MCF 10A (cell line): Measurements from ENCODE around the gene COQ8B. TPM values are rescaled to one million over a fixed set of nuclear protein-coding genes. Genes with fewer than 3 reads are reported as not detected.
A peak's percentile ranks its signal among the peaks of the same experiment; 100 is the strongest.

Experiments used
- BruUV-seq: library from RNA; stranded (reverse); fragments of 400-500 nt; replicated peaks from 2 replicates; lab custom pipeline; 2021; lab: Mats Ljungman, UMichigan
- CTCF ChIA-PET: fragments of 300-600 bp; sonication (Branson Sonifier 250); formaldehyde crosslinking; extraction: SDS; loops from one replicate; lab custom pipeline; 2021; ENCODE audit warnings: antibody characterized with exemption, inconsistent platforms; lab: Yijun Ruan, JAX
- POLR2A ChIA-PET: fragments of 300-600, 350-650 bp; sonication (Branson Sonifier 250); formaldehyde crosslinking; extraction: SDS; loops from one replicate; lab custom pipeline; 2020; ENCODE audit warnings: antibody characterized with exemption, inconsistent platforms; lab: Yijun Ruan, JAX
- DNase-seq: peaks from one replicate; pipeline ENCODE4 v3.0.0-alpha.2; 2018; ENCODE audit not compliant: unreplicated experiment
- H3K27ac Mint-ChIP-seq: one replicate; pipeline ENCODE4 v1.8.0; 2022; ENCODE audit warnings: mild to moderate bottlenecking, low read depth, mixed read lengths; ENCODE audit not compliant: unreplicated experiment
- H3K27me3 Mint-ChIP-seq: one replicate; pipeline ENCODE4 v1.8.0; 2022; ENCODE audit warnings: mixed read lengths; ENCODE audit not compliant: insufficient read depth, unreplicated experiment
- H3K36me3 Mint-ChIP-seq: one replicate; pipeline ENCODE4 v1.8.0; 2022; ENCODE audit warnings: mild to moderate bottlenecking, moderate library complexity, mixed read lengths; ENCODE audit not compliant: insufficient read depth, unreplicated experiment
- H3K4me1 Mint-ChIP-seq: one replicate; pipeline ENCODE4 v1.8.0; 2022; ENCODE audit warnings: mixed read lengths; ENCODE audit not compliant: insufficient read depth, unreplicated experiment
- H3K4me3 Mint-ChIP-seq: one replicate; pipeline ENCODE4 v1.8.0; 2022; ENCODE audit warnings: mild to moderate bottlenecking, moderate library complexity, mixed read lengths; ENCODE audit not compliant: unreplicated experiment
- H3K9me3 Mint-ChIP-seq: one replicate; pipeline ENCODE4 v1.8.0; 2022; ENCODE audit warnings: mixed read lengths; ENCODE audit not compliant: unreplicated experiment
- intact Hi-C: fragments of 100-400 bp; cut with micrococcal nuclease; formaldehyde crosslinking; loops from 2 replicates; pipeline ENCODE4 v1.14.1; 2022
- total RNA-seq: library from RNA; stranded (reverse); gene quantifications from 2 replicates; pipeline ENCODE4 v1.2.3, GENCODE V29; 2022
- TF ChIP-seq, protein P1 (sequence below): fragments of 200-600 bp; IDR thresholded peaks from one replicate; pipeline ENCODE4 v1.8.0; 2022; ENCODE audit warnings: antibody characterized with exemption, mild to moderate bottlenecking; ENCODE audit not compliant: unreplicated experiment

COQ8B gene
- total RNA-seq, 1 experiment from 2014 or later: 46.7 TPM

- Mint-ChIP-seq H3K27me3 (no peaks in the 10 kb centered on the region), H3K4me1 (peaks cover 18% of the 10 kb centered on the region), H3K36me3 (peaks cover 14% of the 10 kb centered on the region), H3K4me3 (no peak overlapping the region), H3K9me3 (no peaks in the 10 kb centered on the region), H3K27ac (no peak overlapping the region)
- intact Hi-C loops: no loop called here
- ChIA-PET POLR2A (interaction anchor here (0.7 kb wide), 1 partner anchor 11 kb away, joined by 3 read pairs; no protein-coding TSS in a partner anchor), CTCF (no interaction called here)
- BruUV-seq: no TSS peak
- no peak for DNase-seq
- TF ChIP-seq, protein P1, sequence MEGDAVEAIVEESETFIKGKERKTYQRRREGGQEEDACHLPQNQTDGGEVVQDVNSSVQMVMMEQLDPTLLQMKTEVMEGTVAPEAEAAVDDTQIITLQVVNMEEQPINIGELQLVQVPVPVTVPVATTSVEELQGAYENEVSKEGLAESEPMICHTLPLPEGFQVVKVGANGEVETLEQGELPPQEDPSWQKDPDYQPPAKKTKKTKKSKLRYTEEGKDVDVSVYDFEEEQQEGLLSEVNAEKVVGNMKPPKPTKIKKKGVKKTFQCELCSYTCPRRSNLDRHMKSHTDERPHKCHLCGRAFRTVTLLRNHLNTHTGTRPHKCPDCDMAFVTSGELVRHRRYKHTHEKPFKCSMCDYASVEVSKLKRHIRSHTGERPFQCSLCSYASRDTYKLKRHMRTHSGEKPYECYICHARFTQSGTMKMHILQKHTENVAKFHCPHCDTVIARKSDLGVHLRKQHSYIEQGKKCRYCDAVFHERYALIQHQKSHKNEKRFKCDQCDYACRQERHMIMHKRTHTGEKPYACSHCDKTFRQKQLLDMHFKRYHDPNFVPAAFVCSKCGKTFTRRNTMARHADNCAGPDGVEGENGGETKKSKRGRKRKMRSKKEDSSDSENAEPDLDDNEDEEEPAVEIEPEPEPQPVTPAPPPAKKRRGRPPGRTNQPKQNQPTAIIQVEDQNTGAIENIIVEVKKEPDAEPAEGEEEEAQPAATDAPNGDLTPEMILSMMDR: no peak
Measured at GRCh38 chr19:40688987-40689338, 27.7 kb downstream of the COQ8B start.

- Mint-ChIP-seq H3K27me3 (no peaks in the 10 kb centered on the region), H3K36me3 (peaks cover 14% of the 10 kb centered on the region), H3K27ac (no peak overlapping the region), H3K4me1 (peaks cover 18% of the 10 kb centered on the region), H3K9me3 (no peaks in the 10 kb centered on the region), H3K4me3 (no peak overlapping the region)
- TSS peak; percentile 27 for BruUV-seq
- ChIA-PET POLR2A (interaction anchor here (0.7 to 1.5 kb wide), 2 partner anchors 12 to 52 kb away, joined by 3 read pairs; no protein-coding TSS in a partner anchor), CTCF (no interaction called here)
- no peak for DNase-seq
- intact Hi-C loops: no loop called here
- TF ChIP-seq, protein P1: no peak
Measured at GRCh38 chr19:40688309-40688708, 28.4 kb downstream of the COQ8B start.

- Mint-ChIP-seq H3K4me1 (peaks cover 18% of the 10 kb centered on the region), H3K9me3 (no peaks in the 10 kb centered on the region), H3K27me3 (no peaks in the 10 kb centered on the region), H3K36me3 (peaks cover 12% of the 10 kb centered on the region), H3K27ac (no peak overlapping the region), H3K4me3 (no peak overlapping the region)
- intact Hi-C loops: no loop called here
- TF ChIP-seq, protein P1: no peak
- ChIA-PET CTCF (no interaction called here), POLR2A (interaction anchor here (1.0 to 1.5 kb wide), 3 partner anchors 22 to 52 kb away, joined by 3 read pairs; partner anchors contain the start of genes COQ8B and ITPKC)
- no TSS peak for BruUV-seq
- no peak for DNase-seq
Measured at GRCh38 chr19:40687525-40688016, 29.1 kb downstream of the COQ8B start.

DNA sequence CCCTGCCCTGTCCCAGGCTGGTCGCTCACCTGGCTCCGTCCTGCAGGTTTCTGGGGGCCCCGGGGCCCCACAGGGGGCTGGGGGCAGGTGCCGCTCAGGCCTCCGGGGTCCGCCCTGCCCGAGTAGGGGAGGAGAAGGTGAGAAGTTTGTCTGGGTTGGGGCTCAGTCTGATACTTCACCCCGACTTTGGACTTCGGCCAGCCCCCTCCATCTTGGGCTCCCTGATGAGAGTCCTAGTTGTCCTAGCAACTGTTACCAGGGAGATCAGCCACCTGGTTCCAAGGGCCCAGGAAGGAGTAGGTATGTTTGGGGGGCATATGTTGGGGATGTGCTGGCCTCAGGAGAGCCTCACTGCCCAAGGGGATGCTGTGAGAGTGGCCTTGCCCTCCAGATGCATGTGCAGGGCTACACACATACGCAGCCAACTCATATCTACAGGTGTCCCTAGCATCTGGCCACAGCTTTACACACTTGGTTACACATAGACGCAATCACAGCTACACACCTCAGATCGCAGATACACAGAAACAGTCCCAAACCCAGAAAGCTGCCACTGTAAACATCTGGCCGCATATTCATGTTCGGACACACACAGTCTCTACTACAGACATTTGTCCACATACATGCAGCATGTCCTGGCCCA, 29.7 kb downstream of the COQ8B start:
- DNase-seq: no peak
- Mint-ChIP-seq H3K27ac (no peak overlapping the region), H3K4me3 (no peak overlapping the region), H3K4me1 (peaks cover 18% of the 10 kb centered on the region), H3K36me3 (peaks cover 15% of the 10 kb centered on the region), H3K27me3 (no peaks in the 10 kb centered on the region), H3K9me3 (no peaks in the 10 kb centered on the region)
- ChIA-PET POLR2A (interaction anchor here (1.0 to 1.5 kb wide), 3 partner anchors 21 to 53 kb away, joined by 3 read pairs; partner anchors contain the start of genes COQ8B and ITPKC), CTCF (no interaction called here)
- no TSS peak for BruUV-seq
- TF ChIP-seq, protein P1: no peak
- intact Hi-C loops: no loop called here
